KOPT-K1 (cell line): ENCODE measurements around the gene NEK7.
"Not testable (repeated sequence)": the region's sequence is repeated elsewhere in the genome, so short reads cannot be mapped to it uniquely, and the experiment has no call there.

Source experiments
- H3K27ac ChIP-seq: fragments of 200-600 bp; sonication (generic); 2 replicates; pipeline ENCODE4 v1.5.1; 2016; ENCODE audit warnings: antibody characterized with exemption, mild to moderate bottlenecking, low read depth, low read length; ENCODE audit not compliant: poor library complexity, severe bottlenecking
- H3K36me3 ChIP-seq: fragments of 200-600 bp; sonication (generic); 2 replicates; pipeline ENCODE4 v1.5.1; 2017; ENCODE audit warnings: antibody characterized with exemption, mild to moderate bottlenecking, low read length, moderate library complexity; ENCODE audit not compliant: insufficient read depth
- H3K9me3 ChIP-seq: fragments of 200-600 bp; sonication (generic); 2 replicates; pipeline ENCODE4 v1.5.1; 2017; ENCODE audit warnings: antibody characterized with exemption, low read length, mild to moderate bottlenecking; ENCODE audit not compliant: insufficient read depth, poor library complexity, severe bottlenecking

NEK7 gene

GRCh38 chr1:198128533-198128932 lies 28.3 kb upstream of the NEK7 start:
- Histone ChIP-seq H3K36me3 (no peaks in the 10 kb centered on the region), H3K27ac (no peak overlapping the region), H3K9me3 (no peaks in the 10 kb centered on the region)

- not testable (repeated sequence) for H3K36me3 ChIP-seq, H3K27ac ChIP-seq, H3K9me3 ChIP-seq
Observed at GRCh38 chr1:198130053-198130452, 26.7 kb upstream of the NEK7 start.

DNA sequence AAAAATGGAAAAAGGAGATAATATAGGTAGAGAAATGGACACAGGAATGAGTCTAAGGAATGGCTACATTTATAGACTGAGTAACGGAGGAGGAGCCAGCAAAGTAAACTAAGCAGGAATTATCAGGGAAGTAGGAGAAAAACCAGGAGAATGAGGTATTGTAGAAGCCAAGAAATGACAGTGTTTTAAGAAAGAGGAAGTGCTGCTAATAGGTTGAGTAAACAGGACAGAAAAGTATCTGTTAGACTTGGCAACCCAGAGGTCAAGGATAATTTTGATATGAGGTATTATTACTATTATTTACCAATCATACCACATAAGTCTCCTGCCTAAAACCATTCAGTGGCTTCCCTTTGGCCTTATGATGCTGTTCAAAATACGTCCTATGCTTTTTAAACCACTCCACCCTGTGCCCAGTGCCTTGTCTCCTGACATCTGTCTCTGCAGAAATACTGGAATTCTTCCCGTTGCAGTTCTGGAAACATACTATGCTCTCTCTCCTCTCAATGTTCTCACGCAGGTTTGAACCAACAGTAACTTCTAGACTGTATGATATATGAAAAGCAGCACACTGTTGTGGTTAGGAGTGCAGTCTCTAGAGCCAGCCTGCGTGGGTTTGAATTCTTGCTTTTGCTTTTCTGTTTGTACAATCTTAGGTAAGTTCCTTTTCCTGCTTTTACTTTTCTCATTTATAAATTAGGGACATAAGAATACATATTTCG lies 24.6 kb upstream of the NEK7 start:
- Histone ChIP-seq H3K36me3 (no peaks in the 10 kb centered on the region), H3K9me3 (no peaks in the 10 kb centered on the region), H3K27ac (no peak overlapping the region)

- Histone ChIP-seq H3K9me3 (no peaks in the 10 kb centered on the region), H3K36me3 (no peaks in the 10 kb centered on the region), H3K27ac (no peak overlapping the region)
Observed at GRCh38 chr1:198134252-198134651, 22.5 kb upstream of the NEK7 start.

DNA sequence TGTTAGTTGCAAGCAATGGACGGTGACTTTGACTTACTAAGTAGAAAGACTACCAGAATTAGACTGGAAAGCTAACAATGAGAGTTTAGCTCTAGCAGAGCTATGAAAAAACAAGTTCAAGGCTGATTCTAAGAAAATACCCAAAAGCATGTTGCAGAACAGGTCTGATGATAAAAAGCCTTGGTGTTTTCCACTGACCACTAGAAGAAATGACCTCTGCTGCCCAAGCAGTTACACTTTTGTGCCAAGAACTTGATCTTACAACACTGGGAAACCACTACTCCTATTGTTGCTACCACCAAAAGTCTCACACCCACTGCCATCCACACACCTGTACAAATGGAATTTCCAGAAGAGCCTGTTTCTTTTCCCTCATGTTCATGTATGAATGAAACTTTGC lies 21.4 kb upstream of the NEK7 start:
- Histone ChIP-seq H3K36me3 (no peaks in the 10 kb centered on the region), H3K9me3 (peaks cover 4% of the 10 kb centered on the region), H3K27ac (no peak overlapping the region)

DNA sequence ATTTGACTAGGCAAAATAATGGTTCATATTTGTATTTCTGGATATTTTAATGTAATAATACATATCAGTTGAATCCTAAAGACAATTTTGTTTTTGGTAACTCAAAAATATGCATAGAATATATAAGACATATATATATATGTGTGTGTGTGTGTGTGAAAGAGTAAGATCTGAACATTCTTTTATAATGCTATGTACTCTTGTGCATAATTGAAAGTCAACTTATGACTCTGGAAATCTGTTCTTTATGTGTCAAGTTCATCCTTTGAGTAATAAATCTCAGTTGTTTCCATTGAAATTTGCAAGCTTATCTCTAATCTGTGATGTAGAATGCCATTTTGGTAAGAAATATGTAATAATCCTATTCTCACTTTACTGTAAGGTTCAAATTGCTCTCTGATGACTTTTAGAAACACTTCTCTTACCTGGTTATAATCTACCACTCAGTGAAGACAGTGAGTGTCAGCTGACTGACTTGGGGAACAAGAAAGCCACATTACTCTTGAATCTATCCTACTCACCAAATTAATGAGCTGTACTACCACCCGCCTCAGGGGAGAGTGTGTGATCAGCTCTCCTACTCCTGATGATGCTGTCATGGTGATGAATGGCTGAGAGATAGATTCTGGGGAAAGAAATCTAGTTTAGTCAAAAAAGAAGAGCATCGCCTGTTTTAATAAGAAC lies 15.0 kb upstream of the NEK7 start:
- peaks cover 7% of the 10 kb centered on the region for H3K9me3 ChIP-seq
- no peak overlapping the region for H3K27ac ChIP-seq
- H3K36me3 ChIP-seq, result no peaks in the 10 kb centered on the region

DNA sequence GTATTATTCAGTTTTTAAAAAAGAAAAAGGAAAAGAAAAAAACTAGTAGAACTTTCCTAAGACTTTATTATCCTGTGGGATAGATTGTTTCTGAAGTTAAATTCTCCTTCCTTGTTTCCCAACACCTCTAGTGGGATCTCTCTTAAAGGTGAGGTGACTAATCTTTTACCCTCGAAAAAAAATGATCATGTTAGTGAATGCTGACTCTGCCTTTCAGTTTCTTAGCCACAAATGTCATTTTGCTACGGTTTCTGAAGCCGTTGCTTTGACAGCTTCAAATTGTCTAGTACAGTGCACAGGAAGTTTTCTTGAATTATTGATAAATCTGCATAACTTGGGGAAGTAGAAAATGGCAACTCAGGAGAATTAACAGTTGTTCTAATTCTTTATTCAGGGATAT lies 13.0 kb upstream of the NEK7 start:
- H3K36me3 ChIP-seq, result no peaks in the 10 kb centered on the region
- H3K9me3 ChIP-seq, result peaks cover 7% of the 10 kb centered on the region
- H3K27ac ChIP-seq, result no peak overlapping the region

- no peaks in the 10 kb centered on the region for H3K36me3 ChIP-seq
- no peaks in the 10 kb centered on the region for H3K9me3 ChIP-seq
- no peak overlapping the region for H3K27ac ChIP-seq
Observed at GRCh38 chr1:198147216-198147615, 9.6 kb upstream of the NEK7 start.

GRCh38 chr1:198150369-198150768 lies 6.4 kb upstream of the NEK7 start:
- Histone ChIP-seq H3K27ac (no peak overlapping the region), H3K9me3 (no peaks in the 10 kb centered on the region)

GRCh38 chr1:198151688-198152087 lies 5.1 kb upstream of the NEK7 start:
- H3K27ac ChIP-seq, result no peak overlapping the region

More at GRCh38 chr1:198150369-198150768, 6.4 kb upstream of the NEK7 start:
- H3K36me3 ChIP-seq, result no peaks in the 10 kb centered on the region

GRCh38 chr1:198153103-198153502 lies 3.7 kb upstream of the NEK7 start:
- Histone ChIP-seq H3K27ac (no peak overlapping the region), H3K36me3 (no peaks in the 10 kb centered on the region), H3K9me3 (no peaks in the 10 kb centered on the region)

More at GRCh38 chr1:198151688-198152087, 5.1 kb upstream of the NEK7 start:
- Histone ChIP-seq H3K9me3 (no peaks in the 10 kb centered on the region), H3K36me3 (no peaks in the 10 kb centered on the region)

- Histone ChIP-seq H3K36me3 (no peaks in the 10 kb centered on the region), H3K9me3 (no peaks in the 10 kb centered on the region), H3K27ac (no peak overlapping the region)
Observed at GRCh38 chr1:198153804-198154203, 3.0 kb upstream of the NEK7 start.

DNA sequence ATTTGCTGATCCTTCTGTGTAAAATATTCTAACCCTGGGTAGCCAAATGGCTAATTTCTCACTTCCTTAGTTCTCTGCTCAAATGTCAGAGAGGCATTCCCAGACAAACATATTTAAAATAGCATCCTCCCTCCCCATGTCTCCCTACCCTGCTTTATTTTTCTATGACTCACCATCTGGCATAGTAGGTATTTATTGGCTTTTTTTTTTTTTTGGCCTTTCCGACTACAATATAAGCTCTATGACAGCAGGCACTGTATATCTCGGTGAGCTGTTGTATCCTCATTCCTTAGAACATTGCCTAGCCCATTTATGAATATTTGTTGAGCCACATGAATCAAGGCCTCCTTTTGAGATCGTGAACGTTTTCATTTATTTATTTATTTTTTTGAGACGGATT lies 1.5 kb upstream of the NEK7 start:
- Histone ChIP-seq H3K9me3 (no peaks in the 10 kb centered on the region), H3K27ac (no peak overlapping the region), H3K36me3 (no peaks in the 10 kb centered on the region)

GRCh38 chr1:198156111-198156744 lies 570 bp upstream of the NEK7 start:
- Histone ChIP-seq H3K9me3 (no peaks in the 10 kb centered on the region), H3K36me3 (no peaks in the 10 kb centered on the region), H3K27ac (peak overlapping the region; percentile 82)

DNA sequence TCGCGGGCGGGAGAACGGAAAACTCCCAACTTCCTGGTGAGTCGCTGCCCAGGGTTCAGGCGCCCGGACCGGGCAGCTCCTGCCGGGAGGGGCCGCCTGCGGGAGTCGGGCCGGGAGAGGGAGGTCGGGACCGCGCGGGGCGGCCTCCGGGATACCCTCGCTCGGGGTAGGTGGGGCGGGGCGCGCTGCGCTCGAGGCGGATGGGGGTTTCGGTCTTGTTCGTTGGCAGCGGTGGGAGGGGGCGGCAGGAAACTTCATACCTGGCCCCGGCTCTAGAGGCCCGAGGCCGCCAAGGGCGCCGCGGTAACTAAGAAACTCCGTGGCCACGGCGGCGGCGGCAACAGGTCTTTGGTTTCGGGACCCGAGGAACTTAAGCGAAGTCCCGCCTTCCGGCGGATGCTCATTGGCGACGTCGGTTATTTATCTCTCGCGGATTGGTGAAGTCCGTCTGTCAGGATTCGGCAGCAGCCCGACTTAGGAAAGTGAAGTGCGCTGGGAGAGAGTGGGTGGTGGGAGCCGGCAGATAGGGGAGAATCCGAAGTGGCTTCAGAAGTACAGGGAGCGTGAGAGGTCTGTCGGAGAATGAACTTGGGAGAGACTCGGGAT lies 546 bp downstream of the NEK7 start:
- H3K27ac ChIP-seq, result peak overlapping the region; percentile 82
- no peaks in the 10 kb centered on the region for H3K9me3 ChIP-seq
- no peaks in the 10 kb centered on the region for H3K36me3 ChIP-seq
